HG03457 (cell line): ENCODE data around the gene RABGAP1L.
"Not testable (repeated sequence)": the region's sequence is repeated elsewhere in the genome, so short reads cannot be mapped to it uniquely, and the experiment has no call there.

Experiments used
- ATAC-seq: cut with Tn5 transposase; IDR thresholded peaks from one replicate; pipeline ENCODE4 v1.9.1; 2021; ENCODE audit warnings: moderate number of reproducible peaks; ENCODE audit not compliant: unreplicated experiment

Gene RABGAP1L

DNA sequence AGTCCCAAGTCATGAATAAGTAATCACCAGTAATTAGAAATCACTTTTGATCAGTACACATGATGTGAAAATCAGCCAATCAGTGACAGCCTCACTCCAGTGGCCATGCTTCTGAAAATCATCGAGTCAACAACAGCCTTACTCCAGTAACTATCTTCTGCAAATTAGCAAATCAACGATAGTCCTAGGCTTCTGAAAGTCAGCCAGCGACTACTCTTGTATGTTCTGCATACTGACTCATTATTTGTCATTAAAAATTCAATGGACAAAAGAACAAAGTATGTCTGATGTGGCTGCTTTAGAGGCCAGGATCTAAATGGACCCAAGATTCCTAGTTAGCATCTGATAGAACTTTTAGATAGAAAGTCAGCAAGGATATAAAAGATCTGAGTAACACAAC is 391.0 kb downstream of the RABGAP1L start:
- ATAC-seq: no peak

DNA sequence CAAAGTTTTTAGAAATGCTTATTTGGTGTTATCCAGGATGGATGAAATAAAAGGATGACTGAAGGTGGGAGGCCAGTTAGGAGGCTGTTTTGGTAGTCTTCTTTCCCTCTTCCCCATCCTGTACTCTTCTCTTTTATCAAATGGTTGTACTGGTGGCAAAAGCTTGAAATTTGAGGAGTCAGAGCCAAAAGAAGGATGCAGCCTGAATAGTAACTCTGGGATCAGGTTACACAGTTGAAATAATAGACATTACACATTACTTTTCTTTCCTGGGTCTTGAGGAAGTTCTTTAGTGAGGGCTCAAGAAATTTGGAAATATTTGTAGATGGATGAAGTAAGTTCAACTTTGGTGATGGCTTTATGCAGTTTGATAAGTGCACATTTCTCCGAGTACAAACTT is 397.1 kb downstream of the RABGAP1L start:
- no peak for ATAC-seq

DNA sequence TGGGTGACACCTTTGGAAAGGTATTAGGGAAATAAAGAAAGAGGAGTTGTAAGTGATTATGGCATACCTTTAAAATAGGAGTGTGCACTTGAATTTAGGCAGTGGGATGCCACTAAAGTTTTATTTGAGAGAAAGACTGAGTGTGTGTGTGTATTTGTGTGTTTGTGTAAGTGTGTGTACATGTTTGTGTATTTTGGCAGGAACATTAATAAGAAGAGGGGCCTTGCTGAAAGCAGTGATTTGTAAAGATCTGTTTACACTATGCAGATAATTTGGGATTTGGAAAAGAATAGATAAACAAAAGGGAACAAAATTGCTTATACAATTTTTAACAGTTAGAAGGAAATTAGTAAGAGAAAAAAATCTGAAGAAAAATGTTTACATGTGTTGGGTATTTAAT is 409.2 kb downstream of the RABGAP1L start:
- ATAC-seq: no peak

DNA sequence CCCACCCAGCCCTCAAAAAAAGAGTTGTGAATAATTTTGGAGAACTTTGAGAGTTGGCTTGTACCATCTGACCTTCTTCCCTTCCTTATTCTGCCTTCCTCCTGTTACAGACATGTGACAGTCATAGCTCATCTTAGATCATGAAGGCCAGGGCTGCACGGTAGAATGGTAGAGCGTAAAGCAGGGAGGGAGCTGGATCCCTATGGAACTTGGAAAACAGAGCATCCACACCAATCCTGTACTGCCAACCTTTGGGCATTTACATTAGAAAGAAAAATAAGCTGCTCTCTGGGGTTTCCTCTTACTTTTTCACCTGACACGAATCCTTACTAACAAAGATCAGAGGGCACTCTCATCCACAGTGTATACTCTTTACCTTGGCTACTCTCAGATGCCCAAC is 409.9 kb downstream of the RABGAP1L start:
- no peak for ATAC-seq

DNA sequence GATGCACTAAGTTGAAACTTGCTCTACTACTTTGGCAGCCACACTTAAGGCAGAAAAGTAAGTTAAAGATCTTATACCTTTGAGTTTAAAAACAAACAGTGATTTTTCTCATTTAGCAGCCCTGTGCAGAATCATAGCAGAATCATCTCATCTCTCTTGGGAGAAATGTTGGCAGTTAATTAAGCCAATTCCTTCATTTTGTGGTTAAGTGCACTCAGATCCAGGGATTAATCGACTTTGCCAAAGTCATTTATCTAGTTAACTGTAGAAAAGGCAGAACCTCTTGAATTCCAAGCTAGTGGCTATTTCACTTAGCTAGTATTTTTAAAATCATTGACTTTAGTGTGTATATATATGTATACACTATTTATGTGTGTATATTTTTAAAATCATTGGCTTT is 413.5 kb downstream of the RABGAP1L start:
- ATAC-seq: no peak

DNA sequence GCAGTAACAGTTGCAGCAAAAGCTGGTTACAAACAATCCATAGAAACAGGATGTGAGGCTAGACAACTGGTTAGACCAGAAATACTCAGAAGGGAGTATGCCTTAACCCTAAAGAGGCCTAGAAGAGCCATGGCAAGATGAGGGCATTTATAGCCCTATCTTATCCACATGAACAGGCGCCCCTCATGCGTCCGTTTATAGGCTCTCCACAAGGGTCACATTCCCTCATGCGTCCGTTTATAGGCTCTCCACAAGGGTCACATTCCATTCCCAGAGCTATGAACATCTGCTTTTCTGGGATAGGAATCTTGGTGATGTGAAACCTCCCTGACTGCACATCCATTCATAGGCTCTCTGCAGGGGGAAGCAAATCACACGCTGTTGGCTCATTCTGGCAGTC is 416.8 kb downstream of the RABGAP1L start:
- ATAC-seq: not testable (repeated sequence)

DNA sequence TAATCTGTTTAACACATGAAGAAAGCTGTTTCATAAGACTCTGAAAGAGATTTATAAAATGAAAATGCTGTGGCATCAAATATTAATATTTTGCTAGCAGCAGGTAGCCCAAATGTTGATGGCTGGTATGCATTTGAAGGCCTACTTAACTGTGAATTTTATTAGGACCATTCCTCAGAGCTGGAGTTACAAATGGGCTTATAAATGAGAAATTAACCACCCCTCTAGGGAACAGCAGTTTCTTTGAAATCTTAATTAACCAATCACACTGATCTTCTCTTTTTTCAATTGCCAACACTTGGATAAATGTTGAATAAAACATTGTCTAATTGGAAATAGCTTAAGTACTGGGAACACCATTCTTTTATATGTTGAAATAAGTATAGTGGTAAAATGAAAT is 418.4 kb downstream of the RABGAP1L start:
- ATAC-seq: no peak

DNA sequence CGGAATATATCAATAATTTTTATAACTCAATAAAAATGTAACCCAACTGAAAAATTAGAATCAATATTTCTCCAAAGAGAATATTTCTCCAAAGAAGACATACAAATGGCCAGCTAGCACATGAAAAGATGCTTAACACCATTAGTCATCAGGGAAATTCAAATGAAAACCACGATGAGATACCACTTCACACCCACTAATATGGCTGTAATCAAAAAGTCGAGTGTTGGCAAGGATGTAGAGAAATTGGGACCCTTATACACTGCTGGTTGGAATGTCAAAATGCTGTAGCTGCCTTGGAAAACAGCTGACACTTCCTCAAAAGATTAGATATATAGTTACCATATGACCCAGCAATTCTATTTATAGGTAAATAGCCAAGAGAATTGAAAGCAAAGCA is 421.5 kb downstream of the RABGAP1L start:
- ATAC-seq: no peak

DNA sequence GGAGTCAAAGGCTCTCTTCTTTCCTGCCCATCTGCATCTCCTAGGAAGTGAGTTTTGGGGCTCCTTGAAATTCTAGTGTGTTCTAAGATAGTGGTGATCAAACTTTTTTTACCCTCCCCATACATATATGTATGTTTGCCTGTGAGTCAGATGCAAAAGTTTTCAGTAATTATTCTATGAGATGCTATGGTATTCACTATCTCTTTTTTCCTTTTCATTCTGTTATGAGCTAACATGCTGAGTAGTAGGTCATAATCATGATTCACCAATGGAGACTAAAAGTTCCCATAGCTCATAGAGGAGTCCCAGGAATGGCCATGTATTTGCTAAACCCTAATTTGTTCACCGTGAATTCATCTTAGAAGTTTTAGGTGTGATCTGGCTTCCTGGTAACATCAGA is 424.0 kb downstream of the RABGAP1L start:
- no peak for ATAC-seq

DNA sequence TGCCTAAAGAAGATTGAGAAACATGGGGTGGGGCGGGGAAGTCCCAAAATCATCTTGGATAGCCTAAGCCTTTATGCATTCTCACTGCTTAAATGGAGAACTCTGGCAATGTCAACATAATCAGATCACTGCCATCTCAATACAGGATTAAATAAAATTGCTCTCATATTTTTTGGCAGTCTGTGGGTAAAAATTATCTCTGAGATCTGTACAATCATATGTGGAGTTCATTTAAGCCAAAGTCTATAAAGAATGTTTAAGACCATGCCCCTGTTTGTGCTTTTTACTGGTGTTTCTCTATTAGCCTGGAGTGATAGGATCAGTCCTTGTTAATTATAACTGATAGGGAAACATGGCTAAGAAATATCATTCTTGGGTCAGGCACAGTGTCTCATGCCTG is 424.8 kb downstream of the RABGAP1L start:
- no peak for ATAC-seq

DNA sequence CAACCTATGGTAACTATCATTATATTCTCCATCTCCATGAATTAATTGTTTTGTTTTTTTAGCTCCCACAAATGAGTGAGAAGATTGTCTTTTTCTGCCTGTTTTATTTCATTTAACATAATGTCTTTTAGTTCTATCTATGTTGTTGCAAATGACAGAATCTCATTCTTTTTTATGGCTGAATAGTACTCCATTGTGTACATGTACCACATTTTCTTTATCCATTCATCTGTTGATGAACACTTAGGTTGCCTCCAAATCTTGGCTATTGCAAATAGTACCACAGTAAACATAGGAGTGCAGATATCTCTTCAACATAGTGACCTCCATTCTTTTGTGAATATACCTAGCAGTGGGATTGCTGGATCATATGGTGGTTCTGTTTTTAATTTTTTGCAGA is 429.3 kb downstream of the RABGAP1L start:
- not testable (repeated sequence) for ATAC-seq

DNA sequence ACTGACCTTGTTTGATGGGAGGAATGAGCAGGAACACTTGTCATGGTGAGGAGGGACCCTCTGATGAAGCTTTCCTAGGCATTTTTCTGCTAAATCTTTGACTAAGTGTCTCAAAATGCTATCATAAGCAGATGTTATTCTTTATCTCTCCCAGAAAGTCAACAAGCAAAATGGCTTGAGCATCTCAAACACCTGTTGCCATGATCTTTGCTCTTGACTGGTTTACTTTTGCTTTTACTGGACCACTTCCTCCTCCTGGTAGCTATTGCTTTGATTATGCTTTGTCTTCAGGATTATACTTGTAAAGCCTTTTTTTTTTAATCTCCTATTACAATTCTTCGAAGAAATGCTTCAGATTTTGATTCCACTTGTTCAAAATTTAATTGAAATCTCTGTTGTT is 445.9 kb downstream of the RABGAP1L start:
- no peak for ATAC-seq

DNA sequence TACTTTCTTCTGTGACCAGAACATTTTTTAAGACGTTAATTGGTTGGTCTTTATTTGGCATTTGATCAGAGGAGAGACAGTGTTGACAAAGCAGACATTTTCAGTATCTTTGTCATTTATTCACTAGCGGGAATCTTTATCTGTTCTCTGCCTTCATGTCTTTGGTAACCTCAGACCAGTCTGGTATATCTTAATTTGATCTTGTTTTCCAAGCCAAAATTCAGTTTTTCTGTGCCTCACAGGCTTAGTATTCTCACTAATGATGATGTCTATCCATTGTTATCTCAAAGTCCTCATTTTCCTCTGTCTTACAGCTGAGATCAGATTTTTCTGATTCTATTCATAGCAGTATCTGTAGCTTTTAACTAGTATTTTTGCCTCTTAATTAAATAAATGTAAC is 447.2 kb downstream of the RABGAP1L start:
- no peak for ATAC-seq

DNA sequence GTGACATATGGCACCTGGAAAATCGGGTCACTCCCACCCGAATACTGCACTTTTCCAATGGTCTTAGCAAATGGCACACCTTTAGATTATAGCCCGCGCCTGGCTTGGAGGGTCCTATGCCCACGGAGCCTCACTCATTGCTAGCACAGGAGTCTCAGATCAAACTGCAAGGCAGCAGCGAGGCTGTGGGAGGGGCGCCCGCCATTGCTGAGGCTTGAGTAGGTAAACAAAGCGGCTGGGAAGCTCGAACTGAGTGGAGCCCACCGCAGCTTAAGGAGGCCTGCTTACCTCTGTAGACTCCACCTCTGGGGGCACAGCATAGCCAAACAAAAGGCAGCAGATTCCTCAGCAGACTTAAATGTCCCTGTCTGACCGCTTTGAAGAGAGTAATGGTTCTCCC is 458.6 kb downstream of the RABGAP1L start:
- ATAC-seq: not testable (repeated sequence)

DNA sequence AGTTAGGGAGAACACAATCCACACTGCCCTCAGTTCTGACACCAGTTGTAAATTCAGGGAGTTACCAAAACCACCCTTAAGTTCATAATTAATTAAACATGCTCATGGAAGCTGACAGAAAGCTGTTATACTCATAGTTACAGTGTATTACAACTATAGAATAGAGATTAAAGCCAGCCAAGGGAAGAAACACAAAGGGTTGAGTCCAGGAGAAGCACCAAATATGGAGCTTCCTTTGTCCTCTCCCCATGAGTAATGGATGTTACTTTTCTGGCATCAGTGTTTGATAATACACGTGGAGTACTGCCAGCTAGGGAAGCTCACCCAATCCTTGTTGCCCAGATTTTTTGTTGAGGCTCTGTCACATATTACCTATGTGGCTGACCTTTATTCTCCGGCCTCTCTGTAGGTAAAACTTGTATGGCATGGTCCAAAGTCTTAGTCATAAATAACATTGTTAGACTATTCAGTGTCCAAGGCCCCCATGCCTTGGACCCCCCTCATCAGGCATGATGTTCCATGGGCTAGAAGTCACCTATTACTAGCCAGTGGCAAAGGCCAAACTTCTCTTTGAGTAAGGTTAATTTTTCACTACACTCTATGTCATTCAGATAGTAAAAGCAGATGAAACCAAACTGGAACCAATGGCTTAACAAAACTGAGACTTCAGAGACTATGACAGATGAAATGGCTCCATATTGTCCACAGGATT is 464.2 kb downstream of the RABGAP1L start:
- no peak for ATAC-seq

DNA sequence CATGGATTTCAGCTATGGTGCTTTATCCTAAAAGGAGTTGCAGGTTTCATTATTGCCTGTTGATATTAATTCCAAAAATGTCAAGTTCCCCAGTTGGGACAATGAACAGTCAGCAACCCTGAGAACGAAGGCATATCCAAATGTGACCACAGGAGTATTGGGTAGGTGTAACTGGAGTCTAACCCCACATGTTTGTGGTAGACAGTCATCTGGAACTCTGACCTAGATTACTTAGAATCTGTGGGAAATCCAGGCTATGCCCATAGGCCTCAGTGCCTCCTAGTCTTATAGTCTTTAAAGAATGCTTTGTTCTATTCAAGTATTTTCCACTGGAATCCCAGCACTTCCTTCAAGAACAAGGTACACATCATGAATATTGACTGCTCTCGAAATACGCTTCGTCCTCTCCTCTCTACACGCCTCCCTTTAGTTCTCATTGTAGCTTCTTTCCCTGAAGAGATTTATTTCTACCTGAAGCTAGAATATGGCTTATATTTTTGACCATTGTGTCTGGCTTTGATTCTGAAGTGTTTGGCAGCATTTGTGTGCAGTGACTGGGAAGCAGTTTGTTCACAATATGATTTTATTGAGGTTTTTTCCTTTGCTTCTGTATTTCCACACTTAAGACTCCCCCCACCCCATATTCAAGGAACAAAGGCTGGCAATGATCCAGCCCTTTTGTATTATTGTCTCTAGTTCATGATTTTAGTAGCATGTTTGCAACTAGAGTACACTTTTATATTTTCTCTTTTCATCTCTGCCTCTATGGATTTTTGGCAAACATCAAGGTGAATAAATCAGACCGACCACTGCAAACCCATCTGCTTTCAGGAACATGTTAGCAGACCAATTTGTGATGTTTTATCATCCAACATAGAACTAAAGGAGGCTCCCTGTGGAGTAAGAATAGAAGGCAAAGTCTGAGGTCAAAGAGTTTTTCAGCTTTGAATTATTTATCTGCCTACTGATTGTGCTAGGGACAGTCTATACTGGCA is 467.0 kb downstream of the RABGAP1L start:
- no peak for ATAC-seq

DNA sequence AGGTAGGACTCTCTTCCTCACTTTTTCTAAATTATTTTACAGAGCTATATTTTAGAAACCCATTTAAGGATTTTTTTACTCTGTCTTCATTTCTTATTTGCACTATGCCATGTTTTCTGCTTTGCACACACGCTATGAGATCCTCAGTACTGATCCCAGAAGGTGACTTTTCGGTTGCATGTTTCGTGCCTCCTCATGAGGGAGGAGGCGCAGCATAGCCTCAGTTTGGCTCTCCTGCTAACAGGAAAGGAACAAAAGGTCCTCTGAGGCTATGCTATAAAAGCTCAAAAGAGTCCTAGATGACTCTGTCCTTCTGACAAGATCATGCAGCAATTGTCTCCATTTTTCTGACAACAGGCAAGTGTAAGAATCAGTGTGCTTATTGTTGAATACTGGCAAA is 478.2 kb downstream of the RABGAP1L start:
- no peak for ATAC-seq

DNA sequence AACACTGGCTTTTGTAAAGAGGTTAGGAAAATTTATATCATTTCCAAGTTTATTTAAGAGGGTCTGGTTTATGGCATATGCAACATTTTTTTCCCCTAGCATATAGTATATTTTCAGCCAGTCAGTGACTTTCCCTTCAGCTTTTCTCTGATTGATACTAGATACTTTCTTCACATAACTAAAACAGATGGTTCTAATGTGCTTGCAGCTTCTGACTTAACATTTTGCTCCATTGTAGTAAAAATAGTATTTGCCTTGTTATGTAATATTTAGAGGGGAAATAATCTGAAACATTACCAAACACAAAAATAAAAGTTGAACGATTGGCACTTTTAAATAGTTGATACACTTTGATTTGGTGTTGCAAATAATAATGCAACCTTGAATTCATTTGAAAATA is 480.1 kb downstream of the RABGAP1L start:
- no peak for ATAC-seq

DNA sequence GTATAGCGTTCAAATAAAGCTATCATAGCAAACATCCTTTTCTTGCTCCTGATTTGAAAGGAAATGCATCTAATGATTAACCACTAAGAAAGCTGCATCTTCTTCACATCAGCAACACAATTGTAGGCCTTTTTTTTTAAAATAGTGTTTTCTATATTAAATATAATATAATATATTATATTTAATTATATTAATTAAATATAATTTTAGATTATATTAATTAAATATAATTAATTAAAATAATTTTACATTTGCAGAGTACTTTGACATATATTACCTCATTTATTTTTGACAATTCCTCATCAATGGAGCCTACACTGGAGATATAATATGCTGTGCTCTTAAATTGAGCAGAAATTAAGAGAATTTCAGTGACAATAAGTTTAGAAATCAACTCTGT is 481.5 kb downstream of the RABGAP1L start:
- ATAC-seq: no peak

DNA sequence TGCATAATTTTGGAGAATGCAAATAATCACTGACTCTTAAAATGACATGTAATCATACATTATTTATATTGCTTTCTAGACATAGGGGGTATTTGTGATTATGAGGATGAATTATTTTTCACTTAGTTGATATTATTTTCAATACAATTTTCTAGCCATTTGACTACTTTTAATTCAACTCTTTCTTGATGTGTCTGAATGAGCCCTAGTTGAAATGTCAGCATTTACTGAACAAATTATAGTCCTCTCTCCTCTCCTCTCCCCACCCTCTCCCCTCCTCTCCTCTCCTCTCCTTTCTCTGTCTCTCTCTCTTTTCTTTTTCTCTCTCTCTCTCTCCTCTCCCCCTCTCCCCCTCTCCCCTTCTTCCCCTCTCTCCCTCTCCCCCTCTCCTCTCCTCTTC is 483.1 kb downstream of the RABGAP1L start:
- ATAC-seq: no peak

DNA sequence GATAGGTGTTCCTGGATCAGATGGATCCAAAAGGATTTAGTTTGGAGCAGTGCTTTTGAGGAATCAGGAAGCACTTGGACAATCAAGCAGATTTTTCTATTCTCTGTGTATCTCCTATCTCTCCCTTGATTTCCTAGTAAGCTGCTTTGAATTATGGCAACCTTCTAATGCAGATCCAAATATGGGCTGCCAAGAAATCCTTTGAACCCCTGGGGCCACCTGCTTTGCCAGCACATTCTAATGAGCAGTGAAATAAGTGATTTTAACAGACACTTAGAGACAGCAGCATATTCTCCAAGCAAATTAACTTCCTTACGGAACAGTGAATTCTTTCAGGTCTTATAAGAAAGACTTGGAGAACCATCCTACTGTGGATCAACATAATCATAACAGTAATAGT is 483.9 kb downstream of the RABGAP1L start:
- ATAC-seq: no peak

DNA sequence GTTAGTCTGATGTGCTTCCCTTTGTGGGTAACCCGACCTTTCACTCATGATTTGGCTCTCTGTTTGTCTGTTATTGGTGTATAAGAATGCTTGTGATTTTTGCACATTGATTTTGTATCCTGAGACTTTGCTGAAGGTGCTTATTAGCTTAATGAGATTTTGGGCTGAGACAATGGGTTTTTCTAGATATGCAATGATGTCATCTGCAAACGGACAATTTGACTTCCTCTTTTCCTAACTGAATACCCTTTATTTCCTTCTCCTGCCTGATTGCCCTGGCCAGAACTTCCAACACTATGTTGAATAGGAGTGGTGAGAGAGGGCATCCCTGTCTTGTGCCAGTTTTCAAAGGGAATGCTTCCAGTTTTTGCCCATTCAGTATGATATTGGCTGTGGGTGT is 490.3 kb downstream of the RABGAP1L start:
- ATAC-seq: not testable (repeated sequence)
